ENCODE data around the gene CCDC175. TPM values are rescaled to one million over a fixed set of nuclear protein-coding genes. Genes with fewer than 3 reads are reported as not detected.
A peak's percentile ranks its signal among the peaks of the same experiment; 100 is the strongest.

The CCDC175 gene
- total RNA-seq (2014; rRNA removed; shearing (Covaris generic)), result not detected in 2 replicates
- not detected in 2 replicates for polyA plus RNA-seq (2015; cell fraction: cytosol; rRNA removed)
- not detected in 2 replicates for polyA plus RNA-seq (2015; cell fraction: nucleus; rRNA removed)

- peak; percentile 86 for DNase-seq (ENCODE audit: low read depth, low spot score)
- in situ Hi-C loops (cut with HindIII; ENCODE audit: low pct_unique_long_range_greater_than_20kb, low sequenced_read_pairs), result no loop called here
Observed at GRCh38 chr14:59576332-59577294, at the start of gene CCDC175. CCDC175 (minus strand) TSS chr14:59576812; CDS start chr14:59576775, 37 bp downstream.

DNA sequence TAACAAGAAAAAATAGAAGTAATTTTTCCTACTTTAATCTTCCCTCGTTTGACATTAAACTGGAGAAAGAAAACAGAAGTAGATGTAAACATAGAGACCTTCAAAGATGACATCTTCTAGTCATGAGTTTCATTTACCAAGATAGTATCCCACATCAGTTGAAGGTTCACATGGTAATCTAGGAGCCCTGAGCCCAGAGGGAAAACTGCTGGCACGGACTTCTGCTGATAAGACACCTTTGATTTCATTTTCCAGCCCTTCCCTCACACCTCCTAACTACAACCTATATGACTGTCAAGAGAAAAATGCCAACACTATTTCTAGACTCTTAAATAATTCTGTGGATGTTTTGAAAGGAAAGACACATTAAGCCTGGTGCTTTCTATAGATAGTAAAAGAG lies 46.0 kb upstream of the CCDC175 start:
- DNase-seq (ENCODE audit: low read depth, low spot score), result no peak
- in situ Hi-C loops (cut with HindIII; ENCODE audit: low pct_unique_long_range_greater_than_20kb, low sequenced_read_pairs), result no loop called here

- DNase-seq (ENCODE audit: low read depth, low spot score), result no peak
- in situ Hi-C loops (cut with HindIII; ENCODE audit: low pct_unique_long_range_greater_than_20kb, low sequenced_read_pairs), result no loop called here
Observed at GRCh38 chr14:59619061-59619460, 42.4 kb upstream of the CCDC175 start.

DNA sequence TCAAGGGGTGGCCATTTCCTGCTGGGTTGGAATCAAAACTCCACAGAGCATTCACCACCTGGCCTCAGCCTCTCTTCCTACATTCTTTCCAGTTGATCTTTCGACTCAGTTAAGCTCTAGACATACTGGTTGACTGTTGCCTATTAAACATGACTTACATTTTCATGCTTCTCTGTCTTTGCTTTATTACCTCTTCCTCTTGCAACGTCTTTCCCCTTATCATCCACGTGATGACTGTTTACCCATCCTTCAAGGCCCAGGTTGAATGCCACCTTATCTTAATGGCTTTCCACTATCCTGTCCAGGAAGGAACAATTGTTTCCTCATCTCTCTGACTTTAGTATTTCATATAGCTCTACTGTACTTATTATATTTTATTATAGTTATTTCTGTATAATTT lies 24.4 kb upstream of the CCDC175 start:
- no peak for DNase-seq (ENCODE audit: low read depth, low spot score)
- in situ Hi-C loops (cut with HindIII; ENCODE audit: low pct_unique_long_range_greater_than_20kb, low sequenced_read_pairs), result no loop called here

DNA sequence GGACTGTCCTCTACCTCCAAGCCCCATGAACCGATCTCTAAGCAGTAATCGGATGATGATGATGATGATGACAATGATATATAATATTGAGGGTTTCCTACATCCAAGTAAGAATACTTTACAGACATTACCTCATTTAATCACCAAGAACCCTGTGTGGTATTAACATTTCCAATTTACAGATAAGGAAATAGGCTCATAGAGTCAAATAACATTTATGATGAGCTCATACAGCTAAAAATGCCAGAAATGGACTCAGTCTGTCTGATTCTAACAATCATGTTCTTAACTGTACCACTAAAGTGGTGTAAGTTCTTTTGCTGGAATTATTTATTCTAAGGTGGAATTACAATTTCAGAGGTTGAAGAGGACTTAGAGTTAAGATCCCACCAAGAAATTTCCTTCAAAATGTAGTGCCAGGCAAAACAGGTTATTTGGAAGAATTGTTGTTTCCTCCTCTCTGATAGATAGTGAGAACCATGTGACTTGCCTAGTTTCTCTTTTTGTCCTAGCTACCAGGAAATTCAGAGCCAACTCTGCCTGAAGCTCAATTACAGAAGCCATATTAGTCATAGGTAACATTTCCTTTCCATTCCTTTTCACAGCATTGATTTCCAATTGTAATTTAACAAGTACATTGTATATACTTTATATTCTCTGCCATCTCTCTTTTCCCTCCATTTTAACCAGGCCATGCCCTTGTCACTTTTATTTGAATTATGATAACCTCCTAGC lies 23.8 kb upstream of the CCDC175 start:
- in situ Hi-C loops (cut with HindIII; ENCODE audit: low pct_unique_long_range_greater_than_20kb, low sequenced_read_pairs), result no loop called here
- no peak for DNase-seq (ENCODE audit: low read depth, low spot score)

GRCh38 chr14:59595071-59595470 lies 18.5 kb upstream of the CCDC175 start:
- in situ Hi-C loops (cut with HindIII; ENCODE audit: low pct_unique_long_range_greater_than_20kb, low sequenced_read_pairs), result no loop called here

GRCh38 chr14:59591641-59592370 lies 15.2 kb upstream of the CCDC175 start:
- DNase-seq (ENCODE audit: low read depth, low spot score), result no peak
- in situ Hi-C loops (cut with HindIII; ENCODE audit: low pct_unique_long_range_greater_than_20kb, low sequenced_read_pairs), result no loop called here

More at GRCh38 chr14:59595071-59595470, 18.5 kb upstream of the CCDC175 start:
- no peak for DNase-seq (ENCODE audit: low read depth, low spot score)

- DNase-seq (ENCODE audit: low read depth, low spot score), result no peak
- in situ Hi-C loops (cut with HindIII; ENCODE audit: low pct_unique_long_range_greater_than_20kb, low sequenced_read_pairs), result no loop called here
Observed at GRCh38 chr14:59588101-59588500, 11.5 kb upstream of the CCDC175 start.

- DNase-seq (ENCODE audit: low read depth, low spot score), result no peak
- in situ Hi-C loops (cut with HindIII; ENCODE audit: low pct_unique_long_range_greater_than_20kb, low sequenced_read_pairs), result no loop called here
Observed at GRCh38 chr14:59585891-59586554, 9.4 kb upstream of the CCDC175 start.

GRCh38 chr14:59583755-59584154 lies 7.1 kb upstream of the CCDC175 start:
- DNase-seq (ENCODE audit: low read depth, low spot score), result peak; percentile 23
- in situ Hi-C loops (cut with HindIII; ENCODE audit: low pct_unique_long_range_greater_than_20kb, low sequenced_read_pairs), result no loop called here

DNA sequence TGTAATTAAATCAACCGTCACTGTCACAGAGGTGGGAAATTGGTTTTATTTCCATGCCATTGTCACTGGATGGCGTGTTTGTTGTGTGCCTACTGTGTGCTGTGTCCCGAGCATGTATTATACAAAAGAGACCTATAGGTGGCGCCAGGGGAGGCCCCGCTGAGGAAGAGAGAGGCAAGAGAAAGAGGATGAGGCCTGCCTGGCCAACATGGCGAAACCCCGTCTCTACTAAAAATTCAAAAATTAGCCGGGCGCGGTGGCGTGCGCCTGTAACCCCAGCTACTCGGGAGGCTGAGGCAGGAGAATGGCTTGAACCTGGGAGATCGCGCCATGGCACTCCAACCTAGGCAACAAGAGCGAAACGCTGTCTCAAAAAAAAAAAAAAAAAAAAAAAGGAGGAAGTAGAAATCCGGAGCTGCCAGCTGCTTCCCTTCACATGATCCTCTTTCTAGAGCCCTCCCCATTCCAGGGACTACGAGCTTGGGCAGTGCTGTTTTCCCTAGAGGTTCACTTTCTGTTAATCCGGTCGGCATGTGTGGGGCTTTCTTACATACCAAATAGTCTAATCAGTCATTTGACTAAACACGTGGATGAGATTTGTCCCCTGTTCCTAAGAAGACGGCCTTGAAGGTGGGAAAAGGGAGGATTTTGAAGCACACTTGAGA lies 6.4 kb upstream of the CCDC175 start:
- in situ Hi-C loops (cut with HindIII; ENCODE audit: low pct_unique_long_range_greater_than_20kb, low sequenced_read_pairs), result no loop called here
- no peak for DNase-seq (ENCODE audit: low read depth, low spot score)

GRCh38 chr14:59582161-59582560 lies 5.5 kb upstream of the CCDC175 start:
- in situ Hi-C loops (cut with HindIII; ENCODE audit: low pct_unique_long_range_greater_than_20kb, low sequenced_read_pairs), result no loop called here
- DNase-seq (ENCODE audit: low read depth, low spot score), result no peak

GRCh38 chr14:59580911-59581310 lies 4.3 kb upstream of the CCDC175 start:
- no peak for DNase-seq (ENCODE audit: low read depth, low spot score)
- in situ Hi-C loops (cut with HindIII; ENCODE audit: low pct_unique_long_range_greater_than_20kb, low sequenced_read_pairs), result no loop called here

DNA sequence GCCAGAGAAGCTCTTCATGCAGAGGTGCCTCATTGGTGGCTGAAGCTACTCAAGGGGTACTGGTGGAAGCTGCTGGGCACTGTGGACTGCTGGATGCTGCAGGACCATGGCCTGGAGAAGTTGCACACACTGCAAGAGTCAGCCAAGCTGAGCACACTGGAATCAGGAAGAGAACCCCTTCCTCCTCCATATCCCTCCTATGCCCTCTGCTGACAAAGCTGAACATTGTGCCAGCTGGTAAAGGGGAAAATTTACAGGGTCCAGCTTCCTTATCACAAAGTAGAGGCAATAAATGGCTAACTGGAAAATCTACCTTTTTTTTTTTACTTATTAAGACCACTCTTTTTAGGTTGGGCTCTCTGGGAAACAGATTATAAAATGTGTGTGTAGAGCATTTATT lies 6.5 kb downstream of the CCDC175 start:
- in situ Hi-C loops (cut with HindIII; ENCODE audit: low pct_unique_long_range_greater_than_20kb, low sequenced_read_pairs), result no loop called here

DNA sequence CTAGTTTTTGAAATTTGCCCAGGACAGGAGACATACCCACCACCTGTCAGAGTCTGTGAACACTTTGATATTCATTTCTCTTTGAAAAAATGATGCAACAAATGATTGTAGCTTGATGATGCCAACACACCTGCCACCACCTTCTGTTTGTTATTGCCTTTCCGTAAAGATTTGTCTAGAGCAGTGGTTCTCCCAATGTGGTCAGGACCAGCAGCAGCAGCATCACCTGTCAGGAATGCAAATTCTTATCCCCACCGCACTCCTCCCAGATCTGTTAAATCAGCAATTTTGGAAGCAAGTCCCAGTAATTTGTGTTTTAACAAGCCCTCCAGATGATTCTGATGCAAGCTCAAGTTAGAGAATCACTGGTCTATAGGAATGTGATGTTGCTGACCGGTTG lies 9.9 kb downstream of the CCDC175 start:
- in situ Hi-C loops (cut with HindIII; ENCODE audit: low pct_unique_long_range_greater_than_20kb, low sequenced_read_pairs), result no loop called here
- no peak for DNase-seq (ENCODE audit: low read depth, low spot score)

More for the DNA sequence above, 6.5 kb downstream of the CCDC175 start:
- peak; percentile 37 for DNase-seq (ENCODE audit: low read depth, low spot score)

GRCh38 chr14:59566296-59566695 lies 10.3 kb downstream of the CCDC175 start:
- DNase-seq (ENCODE audit: low read depth, low spot score), result no peak
- in situ Hi-C loops (cut with HindIII; ENCODE audit: low pct_unique_long_range_greater_than_20kb, low sequenced_read_pairs), result no loop called here

GRCh38 chr14:59565087-59565486 lies 11.5 kb downstream of the CCDC175 start:
- DNase-seq (ENCODE audit: low read depth, low spot score), result no peak
- in situ Hi-C loops (cut with HindIII; ENCODE audit: low pct_unique_long_range_greater_than_20kb, low sequenced_read_pairs), result no loop called here

All from SK-MEL-5 (cell line).